ENCODE data around the gene RAG1. TPM values are rescaled to one million over a fixed set of nuclear protein-coding genes. Genes with fewer than 3 reads are reported as not detected.

RAG1 gene
- total RNA-seq, 2 experiments from 2014 or later = 0.30 to 0.37 TPM

DNA sequence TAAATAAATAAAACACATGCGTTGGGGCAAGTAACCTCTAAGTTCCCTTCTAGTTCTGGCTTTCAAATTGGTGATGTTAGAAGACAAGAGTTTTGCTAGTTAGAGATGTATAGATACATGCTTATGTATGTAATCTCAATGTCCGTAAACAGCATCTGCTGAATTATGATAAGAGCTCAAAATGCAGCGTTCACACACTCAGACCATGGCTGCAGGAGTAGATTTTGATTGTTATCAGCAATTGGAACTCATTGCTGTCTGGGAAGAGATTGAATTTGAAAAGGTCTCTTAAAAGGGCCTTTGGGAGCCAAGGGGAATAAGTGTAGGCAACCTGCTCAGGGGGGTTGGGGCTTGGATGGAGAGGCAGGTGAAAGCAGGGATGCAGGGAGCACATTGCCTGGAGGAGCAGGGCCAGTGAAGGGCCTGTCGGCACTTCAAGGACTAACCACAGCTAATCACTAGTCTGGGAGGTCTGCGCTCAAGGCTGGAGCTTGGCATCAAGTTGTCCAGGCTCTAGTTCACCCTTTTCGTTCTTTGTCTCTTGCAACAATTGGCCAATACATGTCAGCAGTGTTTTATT is 2.7 kb upstream of the RAG1 start:
- intact Hi-C loops (cut with DNase I, micrococcal nuclease) = no loop called here
- no peak overlapping the region for H3K4me3 Mint-ChIP-seq
- H3K27me3 Mint-ChIP-seq = peaks cover 27% of the 10 kb centered on the region
- no peak for ATAC-seq
- H3K36me3 Mint-ChIP-seq (ENCODE audit: low read depth) = no peaks in the 10 kb centered on the region
- no peak for DNase-seq
- no peaks in the 10 kb centered on the region for H3K9me3 Mint-ChIP-seq (ENCODE audit: low read depth)
- H3K27ac Mint-ChIP-seq = no peak overlapping the region
- POLR2A ChIA-PET = no interaction called here
- CTCF ChIA-PET = interaction anchor here (0.7 to 8.2 kb wide), 25 partner anchors 10 to 189 kb away, joined by 3 to 158 read pairs (median 7); partner anchors contain the start of gene IFTAP
- no peaks in the 10 kb centered on the region for H3K4me1 Mint-ChIP-seq

DNA sequence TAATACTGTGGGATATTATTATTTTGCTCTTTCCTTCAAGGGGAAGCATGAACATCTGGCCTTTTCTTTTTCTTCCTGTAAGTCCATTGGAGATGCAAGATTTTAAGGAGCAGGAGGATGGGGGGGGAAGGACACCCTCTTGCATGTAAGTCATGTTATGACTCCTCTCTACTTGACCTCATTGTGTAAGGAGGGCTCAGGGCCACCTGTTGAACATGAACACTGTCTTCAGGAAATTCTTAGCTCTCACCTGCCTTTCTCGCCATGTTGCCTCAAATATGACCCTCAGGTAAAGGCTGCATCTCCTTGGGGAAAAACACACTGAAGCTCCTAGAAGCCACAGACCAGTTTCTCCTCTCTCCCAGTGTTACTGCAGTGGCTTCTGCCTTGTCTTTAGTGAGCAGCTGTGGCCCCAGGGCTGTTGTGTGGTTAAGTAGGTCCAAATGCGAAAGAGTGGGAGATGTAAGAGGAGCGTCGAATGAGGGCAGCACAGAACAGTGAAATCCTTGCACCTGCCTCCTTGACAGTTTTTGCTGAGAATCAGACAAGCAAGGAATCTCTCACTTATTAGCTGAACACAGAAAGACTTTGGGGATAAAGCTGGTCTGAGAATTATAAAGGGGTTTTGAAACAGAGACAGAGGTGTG is 1.3 kb upstream of the RAG1 start:
- no peak overlapping the region for H3K27ac Mint-ChIP-seq
- H3K27me3 Mint-ChIP-seq = peaks cover 35% of the 10 kb centered on the region

DNA sequence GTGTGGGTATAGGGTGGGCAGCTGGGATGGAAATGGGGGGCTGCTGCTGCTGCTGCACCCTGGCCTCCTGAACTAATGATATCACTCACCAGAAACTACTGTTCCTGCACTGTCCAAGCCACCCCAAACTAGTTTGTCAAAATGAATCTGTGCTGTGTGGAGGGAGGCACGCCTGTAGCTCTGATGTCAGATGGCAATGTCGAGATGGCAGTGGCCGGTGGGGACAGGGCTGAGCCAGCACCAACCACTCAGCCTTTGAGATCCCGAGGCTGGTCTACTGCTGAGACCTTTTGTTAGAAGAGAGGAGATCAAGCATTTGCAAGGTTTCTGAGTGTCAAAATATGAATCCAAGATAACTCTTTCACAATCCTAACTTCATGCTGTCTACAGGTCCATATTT is 1.3 kb downstream of the RAG1 start:
- no peak overlapping the region for H3K4me3 Mint-ChIP-seq
- intact Hi-C loops (cut with DNase I, micrococcal nuclease) = no loop called here
- H3K27me3 Mint-ChIP-seq = peaks cover 42% of the 10 kb centered on the region
- no peaks in the 10 kb centered on the region for H3K36me3 Mint-ChIP-seq (ENCODE audit: low read depth)
- ChIA-PET POLR2A (no interaction called here), CTCF (interaction anchor here (0.6 kb wide), 1 partner anchor 90 kb away, joined by 3 read pairs; no protein-coding TSS in a partner anchor)
- ATAC-seq = no peak
- H3K4me1 Mint-ChIP-seq = no peaks in the 10 kb centered on the region
- H3K27ac Mint-ChIP-seq = no peak overlapping the region
- no peak for DNase-seq
- no peaks in the 10 kb centered on the region for H3K9me3 Mint-ChIP-seq (ENCODE audit: low read depth)

More for the DNA sequence above, 1.3 kb upstream of the RAG1 start:
- Mint-ChIP-seq H3K36me3 (ENCODE audit: low read depth) (no peaks in the 10 kb centered on the region), H3K4me3 (no peak overlapping the region), H3K4me1 (no peaks in the 10 kb centered on the region), H3K9me3 (ENCODE audit: low read depth) (no peaks in the 10 kb centered on the region)
- POLR2A ChIA-PET = no interaction called here
- DNase-seq = no peak
- ATAC-seq = no peak
- CTCF ChIA-PET = interaction anchor here (4.1 to 8.2 kb wide), 3 partner anchors 106 to 183 kb away, joined by 40 to 158 read pairs (median 49); no protein-coding TSS in a partner anchor
- intact Hi-C loops (cut with DNase I, micrococcal nuclease) = no loop called here

DNA sequence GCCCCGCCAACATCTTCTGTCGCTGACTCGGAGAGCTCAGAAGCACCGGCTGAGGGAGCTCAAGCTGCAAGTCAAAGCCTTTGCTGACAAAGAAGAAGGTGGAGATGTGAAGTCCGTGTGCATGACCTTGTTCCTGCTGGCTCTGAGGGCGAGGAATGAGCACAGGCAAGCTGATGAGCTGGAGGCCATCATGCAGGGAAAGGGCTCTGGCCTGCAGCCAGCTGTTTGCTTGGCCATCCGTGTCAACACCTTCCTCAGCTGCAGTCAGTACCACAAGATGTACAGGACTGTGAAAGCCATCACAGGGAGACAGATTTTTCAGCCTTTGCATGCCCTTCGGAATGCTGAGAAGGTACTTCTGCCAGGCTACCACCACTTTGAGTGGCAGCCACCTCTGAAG is 6.7 kb downstream of the RAG1 start:
- DNase-seq (no peak), ATAC-seq (no peak)
- POLR2A ChIA-PET = no interaction called here
- Mint-ChIP-seq H3K4me1 (no peaks in the 10 kb centered on the region), H3K27ac (no peak overlapping the region), H3K36me3 (ENCODE audit: low read depth) (no peaks in the 10 kb centered on the region), H3K9me3 (ENCODE audit: low read depth) (no peaks in the 10 kb centered on the region), H3K27me3 (peaks cover 23% of the 10 kb centered on the region), H3K4me3 (no peak overlapping the region)
- CTCF ChIA-PET = interaction anchor here (6.8 kb wide), 1 partner anchor 11 kb away, joined by 37 read pairs; no protein-coding TSS in a partner anchor
- intact Hi-C loops (cut with DNase I, micrococcal nuclease) = no loop called here

DNA sequence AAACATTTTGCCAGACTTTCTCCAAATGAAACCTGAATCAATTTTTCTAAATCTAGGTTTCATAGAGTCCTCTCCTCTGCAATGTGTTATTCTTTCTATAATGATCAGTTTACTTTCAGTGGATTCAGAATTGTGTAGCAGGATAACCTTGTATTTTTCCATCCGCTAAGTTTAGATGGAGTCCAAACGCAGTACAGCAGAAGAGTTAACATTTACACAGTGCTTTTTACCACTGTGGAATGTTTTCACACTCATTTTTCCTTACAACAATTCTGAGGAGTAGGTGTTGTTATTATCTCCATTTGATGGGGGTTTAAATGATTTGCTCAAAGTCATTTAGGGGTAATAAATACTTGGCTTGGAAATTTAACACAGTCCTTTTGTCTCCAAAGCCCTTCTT is 9.6 kb downstream of the RAG1 start:
- peaks cover 4% of the 10 kb centered on the region for H3K27me3 Mint-ChIP-seq
- H3K27ac Mint-ChIP-seq = no peak overlapping the region
- ATAC-seq (no peak), DNase-seq (no peak)
- no peaks in the 10 kb centered on the region for H3K36me3 Mint-ChIP-seq (ENCODE audit: low read depth)
- ChIA-PET POLR2A (no interaction called here), CTCF (interaction anchor here (1.0 to 6.8 kb wide), 4 partner anchors 11 to 169 kb away, joined by 3 to 37 read pairs (median 10); no protein-coding TSS in a partner anchor)
- no peaks in the 10 kb centered on the region for H3K9me3 Mint-ChIP-seq (ENCODE audit: low read depth)
- intact Hi-C loops (cut with DNase I, micrococcal nuclease) = no loop called here
- H3K4me1 Mint-ChIP-seq = no peaks in the 10 kb centered on the region
- H3K4me3 Mint-ChIP-seq = no peak overlapping the region

DNA sequence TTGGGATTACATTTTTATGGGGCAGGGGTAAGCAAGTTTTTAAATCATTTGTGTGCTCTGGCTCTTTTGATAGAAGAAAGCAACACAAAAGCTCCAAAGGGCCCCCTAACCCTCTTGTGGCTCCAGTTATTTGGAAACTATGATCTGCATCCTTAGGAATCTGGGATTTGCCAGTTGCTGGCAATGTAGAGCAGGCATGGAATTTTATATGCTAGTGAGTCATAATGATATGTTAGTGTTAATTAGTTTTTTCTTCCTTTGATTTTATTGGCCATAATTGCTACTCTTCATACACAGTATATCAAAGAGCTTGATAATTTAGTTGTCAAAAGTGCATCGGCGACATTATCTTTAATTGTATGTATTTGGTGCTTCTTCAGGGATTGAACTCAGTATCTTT is 10.1 kb downstream of the RAG1 start:
- DNase-seq (no peak), ATAC-seq (no peak)
- CTCF ChIA-PET = interaction anchor here (0.6 to 6.8 kb wide), 3 partner anchors 14 to 318 kb away, joined by 3 to 37 read pairs (median 15); no protein-coding TSS in a partner anchor
- POLR2A ChIA-PET = no interaction called here
- Mint-ChIP-seq H3K27ac (no peak overlapping the region), H3K4me1 (no peaks in the 10 kb centered on the region), H3K9me3 (ENCODE audit: low read depth) (no peaks in the 10 kb centered on the region), H3K27me3 (peaks cover 4% of the 10 kb centered on the region), H3K36me3 (ENCODE audit: low read depth) (no peaks in the 10 kb centered on the region), H3K4me3 (no peak overlapping the region)
- intact Hi-C loops (cut with DNase I, micrococcal nuclease) = no loop called here

DNA sequence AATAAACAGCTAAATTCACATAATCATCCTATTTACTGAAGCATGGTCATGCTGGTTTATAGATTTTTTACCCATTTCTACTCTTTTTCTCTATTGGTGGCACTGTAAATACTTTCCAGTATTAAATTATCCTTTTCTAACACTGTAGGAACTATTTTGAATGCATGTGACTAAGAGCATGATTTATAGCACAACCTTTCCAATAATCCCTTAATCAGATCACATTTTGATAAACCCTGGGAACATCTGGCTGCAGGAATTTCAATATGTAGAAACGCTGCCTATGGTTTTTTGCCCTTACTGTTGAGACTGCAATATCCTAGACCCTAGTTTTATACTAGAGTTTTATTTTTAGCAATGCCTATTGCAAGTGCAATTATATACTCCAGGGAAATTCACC is 10.7 kb downstream of the RAG1 start:
- intact Hi-C loops (cut with DNase I, micrococcal nuclease) = no loop called here
- Mint-ChIP-seq H3K27ac (no peak overlapping the region), H3K4me1 (no peaks in the 10 kb centered on the region), H3K27me3 (peaks cover 3% of the 10 kb centered on the region), H3K9me3 (ENCODE audit: low read depth) (no peaks in the 10 kb centered on the region), H3K36me3 (ENCODE audit: low read depth) (no peaks in the 10 kb centered on the region), H3K4me3 (no peak overlapping the region)
- POLR2A ChIA-PET = no interaction called here
- CTCF ChIA-PET = interaction anchor here (6.8 kb wide), 1 partner anchor 15 kb away, joined by 37 read pairs; no protein-coding TSS in a partner anchor
- DNase-seq (no peak), ATAC-seq (no peak)

DNA sequence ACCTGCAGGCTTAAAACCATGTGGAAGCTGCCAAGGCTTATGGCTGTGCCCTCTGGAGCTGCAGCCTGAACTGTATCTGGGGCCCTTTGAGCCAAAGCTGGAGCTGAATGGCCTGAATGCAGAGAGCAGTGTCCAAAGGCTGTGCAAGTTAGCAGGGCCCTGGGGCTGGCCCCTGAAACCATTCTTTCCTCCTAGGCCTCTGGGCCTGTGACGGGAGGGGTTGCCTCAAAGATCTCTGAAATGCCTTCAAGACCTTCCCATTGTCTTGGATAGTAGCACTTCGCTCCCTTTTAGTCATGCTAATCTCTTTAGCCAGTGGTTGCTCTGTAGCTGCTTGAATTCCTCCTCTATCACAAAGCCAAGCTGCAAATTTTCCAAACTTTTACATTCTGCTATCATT is 13.7 kb downstream of the RAG1 start:
- Mint-ChIP-seq H3K9me3 (ENCODE audit: low read depth) (no peaks in the 10 kb centered on the region), H3K36me3 (ENCODE audit: low read depth) (no peaks in the 10 kb centered on the region), H3K4me3 (no peak overlapping the region), H3K4me1 (no peaks in the 10 kb centered on the region), H3K27me3 (peaks cover 3% of the 10 kb centered on the region), H3K27ac (no peak overlapping the region)
- ATAC-seq (no peak), DNase-seq (no peak)
- intact Hi-C loops (cut with DNase I, micrococcal nuclease) = loop anchor here in 1 of 2 experiments (5.0 kb wide), 1 partner anchor 51 kb away; no protein-coding TSS in a partner anchor
- ChIA-PET CTCF (interaction anchor here (1.3 to 1.4 kb wide), 2 partner anchors 18 to 165 kb away, joined by 4 to 5 read pairs; no protein-coding TSS in a partner anchor), POLR2A (no interaction called here)

DNA sequence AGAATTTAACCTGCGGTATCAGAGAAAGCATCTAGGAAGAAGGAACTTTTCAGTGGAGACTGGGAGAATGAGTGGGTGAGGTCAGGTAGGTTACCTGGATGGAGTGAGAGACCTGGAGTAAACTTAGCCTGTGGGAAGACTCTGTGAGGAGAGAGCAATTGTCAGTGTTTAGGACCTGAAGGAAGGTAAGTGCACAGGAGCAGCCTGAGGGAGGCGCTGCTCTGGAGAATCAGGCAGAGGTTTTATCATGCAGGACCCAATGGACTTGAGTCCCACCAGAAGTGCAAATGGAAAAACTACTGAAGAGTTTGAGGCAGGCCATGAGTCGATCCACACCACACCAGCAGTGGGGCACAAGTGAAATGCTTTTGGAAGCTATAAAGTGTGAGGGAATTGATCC is 15.9 kb downstream of the RAG1 start:
- intact Hi-C loops (cut with DNase I, micrococcal nuclease) = loop anchor here in 1 of 2 experiments (5.0 kb wide), 1 partner anchor 49 kb away; no protein-coding TSS in a partner anchor
- DNase-seq (no peak), ATAC-seq (no peak)
- H3K36me3 Mint-ChIP-seq (ENCODE audit: low read depth) = no peaks in the 10 kb centered on the region
- H3K27ac Mint-ChIP-seq = no peak overlapping the region
- ChIA-PET POLR2A (no interaction called here), CTCF (no interaction called here)
- no peaks in the 10 kb centered on the region for H3K9me3 Mint-ChIP-seq (ENCODE audit: low read depth)
- no peaks in the 10 kb centered on the region for H3K4me1 Mint-ChIP-seq
- no peak overlapping the region for H3K4me3 Mint-ChIP-seq
- H3K27me3 Mint-ChIP-seq = peaks cover 6% of the 10 kb centered on the region

DNA sequence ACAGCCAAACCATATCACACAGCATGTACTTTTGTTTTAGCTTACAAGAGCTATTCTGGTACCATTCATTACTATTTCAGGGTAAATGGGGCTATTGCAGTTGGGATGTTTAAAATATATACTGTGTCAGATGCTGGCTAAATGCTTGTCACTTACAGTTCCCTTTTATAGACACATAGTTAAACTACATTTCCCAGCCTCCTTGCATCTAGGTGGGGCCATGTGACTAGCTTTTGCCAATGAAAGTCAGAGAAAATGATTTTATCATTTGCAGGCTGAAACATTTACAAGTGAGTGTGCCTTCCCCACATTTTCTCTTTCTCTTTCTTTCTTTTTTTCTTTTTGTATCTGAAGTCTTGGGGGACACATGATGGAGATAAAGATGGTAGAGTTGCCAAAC is 18.7 kb downstream of the RAG1 start:
- Mint-ChIP-seq H3K27ac (no peak overlapping the region), H3K4me3 (no peak overlapping the region), H3K36me3 (ENCODE audit: low read depth) (no peaks in the 10 kb centered on the region), H3K4me1 (no peaks in the 10 kb centered on the region), H3K27me3 (peaks cover 13% of the 10 kb centered on the region), H3K9me3 (ENCODE audit: low read depth) (no peaks in the 10 kb centered on the region)
- intact Hi-C loops (cut with DNase I, micrococcal nuclease) = no loop called here
- DNase-seq = no peak
- POLR2A ChIA-PET = no interaction called here
- ATAC-seq = no peak
- CTCF ChIA-PET = interaction anchor here (0.6 to 1.2 kb wide), 2 partner anchors 127 to 160 kb away, joined by 3 read pairs; no protein-coding TSS in a partner anchor

DNA sequence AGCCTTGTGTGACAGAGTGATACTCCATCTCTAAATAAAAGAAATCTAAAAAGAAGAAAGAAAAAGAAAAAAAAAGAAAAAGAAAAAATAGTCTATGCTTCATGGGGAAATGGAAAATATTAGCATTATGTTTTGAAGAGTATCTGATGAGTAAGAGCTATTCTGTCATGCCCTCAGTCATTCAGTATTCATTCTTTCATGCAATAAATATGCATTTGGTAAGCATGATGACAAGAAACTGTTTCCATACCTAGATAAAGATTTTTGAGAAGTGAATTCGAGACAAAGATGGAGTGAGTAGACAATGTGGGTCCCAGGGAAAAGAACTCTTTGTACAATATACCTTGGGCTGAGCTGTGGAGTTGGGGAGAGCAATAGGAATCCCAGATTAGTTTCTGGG is 20.3 kb downstream of the RAG1 start:
- CTCF ChIA-PET = interaction anchor here (0.7 to 1.4 kb wide), 4 partner anchors 11 to 254 kb away, joined by 3 to 4 read pairs (median 4); no protein-coding TSS in a partner anchor
- no peak overlapping the region for H3K4me3 Mint-ChIP-seq
- H3K36me3 Mint-ChIP-seq (ENCODE audit: low read depth) = no peaks in the 10 kb centered on the region
- ATAC-seq (no peak), DNase-seq (no peak)
- POLR2A ChIA-PET = no interaction called here
- no peak overlapping the region for H3K27ac Mint-ChIP-seq
- peaks cover 19% of the 10 kb centered on the region for H3K27me3 Mint-ChIP-seq
- H3K9me3 Mint-ChIP-seq (ENCODE audit: low read depth) = no peaks in the 10 kb centered on the region
- no peaks in the 10 kb centered on the region for H3K4me1 Mint-ChIP-seq
- intact Hi-C loops (cut with DNase I, micrococcal nuclease) = no loop called here

DNA sequence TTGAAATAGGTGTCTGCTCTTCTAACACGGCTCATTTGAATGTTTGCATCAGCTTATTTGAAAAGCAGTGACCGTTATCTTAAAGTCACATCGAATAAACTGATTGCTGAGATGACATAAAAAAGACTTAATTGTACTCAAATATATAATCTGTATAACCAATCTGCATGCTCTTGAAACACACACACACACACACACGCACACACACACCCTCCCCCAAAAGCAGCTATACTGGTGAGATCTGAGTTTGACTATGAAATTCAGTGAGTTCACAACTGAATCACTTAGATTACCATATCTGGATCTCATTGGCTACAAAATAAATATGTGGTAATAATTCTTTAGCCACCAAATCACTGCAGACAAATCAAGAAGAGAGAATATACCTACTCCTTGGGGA is 22.7 kb downstream of the RAG1 start:
- Mint-ChIP-seq H3K27ac (no peak overlapping the region), H3K36me3 (ENCODE audit: low read depth) (no peaks in the 10 kb centered on the region), H3K4me3 (no peak overlapping the region), H3K9me3 (ENCODE audit: low read depth) (no peaks in the 10 kb centered on the region), H3K4me1 (peaks cover 4% of the 10 kb centered on the region), H3K27me3 (peaks cover 27% of the 10 kb centered on the region)
- intact Hi-C loops (cut with DNase I, micrococcal nuclease) = no loop called here
- ChIA-PET CTCF (interaction anchor here (0.8 to 2.6 kb wide), 2 partner anchors 26 to 156 kb away, joined by 3 to 11 read pairs; no protein-coding TSS in a partner anchor), POLR2A (no interaction called here)
- DNase-seq = no peak
- ATAC-seq = no peak
